NCI-H1092 (cell line): ENCODE measurements around the gene PLPP2.
"Not testable (repeated sequence)": the region's sequence is repeated elsewhere in the genome, so short reads cannot be mapped to it uniquely, and the experiment has no call there.

Source experiments
- DNase-seq: peaks from one replicate; lab custom pipeline; 2025; lab: John Stamatoyannopoulos, UW

The PLPP2 gene

GRCh38 chr19:269241-269640 is 22.0 kb downstream of the PLPP2 start:
- no peak for DNase-seq

- no peak for DNase-seq
Measured at GRCh38 chr19:262125-262524, 29.1 kb downstream of the PLPP2 start.

- not testable (repeated sequence) for DNase-seq
Measured at GRCh38 chr19:256804-257203, 34.4 kb downstream of the PLPP2 start.

- DNase-seq: not testable (repeated sequence)
Measured at GRCh38 chr19:252421-253186, 38.6 kb downstream of the PLPP2 start.

- no peak for DNase-seq
Measured at GRCh38 chr19:246551-246950, 44.7 kb downstream of the PLPP2 start.

- not testable (repeated sequence) for DNase-seq
Measured at GRCh38 chr19:245900-246299, 45.3 kb downstream of the PLPP2 start.

- DNase-seq: no peak
Measured at GRCh38 chr19:245457-245856, 45.7 kb downstream of the PLPP2 start.
